HG03521 (cell line): ENCODE measurements around the gene MMS22L.

Experiments used
- ATAC-seq: cut with Tn5 transposase; IDR thresholded peaks from one replicate; pipeline ENCODE4 v1.9.1; 2021; ENCODE audit warnings: mild to moderate bottlenecking, moderate library complexity; ENCODE audit not compliant: unreplicated experiment

MMS22L gene

GRCh38 chr6:97145691-97146090 lies 137.3 kb downstream of the MMS22L start:
- no peak for ATAC-seq

- no peak for ATAC-seq
Measured at GRCh38 chr6:97141756-97142155, 141.3 kb downstream of the MMS22L start.

DNA sequence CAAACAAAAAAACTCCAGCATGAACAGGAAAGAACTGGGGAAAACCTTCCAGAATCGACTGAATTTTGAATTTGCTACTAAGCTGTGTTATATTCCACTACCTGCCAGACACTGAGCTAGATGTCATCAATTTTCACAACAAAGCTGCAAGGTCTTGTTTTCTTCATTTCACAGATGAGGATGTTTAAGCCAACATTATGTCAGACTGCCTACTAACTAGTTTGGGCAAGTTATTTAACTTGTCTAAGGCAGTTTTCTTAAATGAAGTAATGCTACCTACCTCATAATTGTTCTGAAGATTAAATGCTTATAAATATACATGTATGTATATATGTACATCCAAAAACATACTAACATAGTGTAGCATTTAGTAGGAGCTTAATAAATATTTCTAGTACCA lies 144.4 kb downstream of the MMS22L start:
- no peak for ATAC-seq

DNA sequence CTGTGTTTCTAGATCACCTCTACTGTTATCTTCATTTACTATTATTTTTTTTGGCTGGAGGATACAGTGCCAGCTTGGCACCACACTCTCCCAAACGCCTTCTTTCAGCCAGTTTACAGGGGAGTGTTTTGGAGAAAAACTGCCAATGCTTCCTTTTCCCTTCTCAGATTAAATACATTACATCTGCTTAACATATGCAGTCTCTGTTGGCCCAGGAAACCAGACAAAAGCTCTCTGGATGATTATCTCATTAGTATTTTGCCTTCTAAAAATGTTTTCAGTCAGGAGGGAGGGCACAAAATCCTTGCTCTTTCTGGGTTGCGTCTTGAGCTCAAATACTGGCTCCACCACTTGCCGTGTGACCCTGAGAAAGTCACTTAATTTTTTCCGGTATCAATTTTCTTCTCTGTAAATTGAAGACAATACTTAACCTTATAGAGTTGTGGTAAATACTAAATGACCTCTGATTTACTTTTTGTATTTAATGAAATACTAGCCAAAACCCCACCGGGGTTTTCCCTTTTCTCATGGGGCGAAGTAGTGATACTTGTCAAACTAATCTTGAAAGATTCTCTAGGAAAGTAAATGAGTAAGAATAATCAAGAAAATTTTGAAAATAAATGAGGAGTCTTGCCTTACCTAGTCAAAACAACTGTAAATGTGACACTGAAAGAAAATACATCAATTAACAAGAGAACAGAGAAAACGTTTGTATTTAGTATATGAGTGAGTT lies 146.2 kb downstream of the MMS22L start:
- ATAC-seq, result no peak

DNA sequence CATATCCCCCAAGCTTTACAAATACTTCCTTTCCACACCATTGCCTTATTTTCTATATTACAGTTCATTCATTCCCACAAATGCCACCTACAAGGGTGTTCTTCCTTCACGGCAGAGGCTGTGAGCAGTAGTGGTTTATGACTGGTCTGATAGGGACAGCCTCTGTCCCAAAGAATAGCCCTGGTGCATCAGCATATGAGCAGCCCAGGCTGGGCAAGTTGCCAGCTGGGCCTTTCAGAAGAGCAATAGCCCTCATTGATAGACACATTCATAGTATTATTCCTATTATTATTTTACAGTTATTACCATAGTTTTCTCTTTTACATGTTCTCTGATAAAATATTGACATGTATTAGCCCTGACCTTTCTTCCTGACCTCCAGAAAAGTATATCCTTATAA lies 149.9 kb downstream of the MMS22L start:
- ATAC-seq, result no peak

DNA sequence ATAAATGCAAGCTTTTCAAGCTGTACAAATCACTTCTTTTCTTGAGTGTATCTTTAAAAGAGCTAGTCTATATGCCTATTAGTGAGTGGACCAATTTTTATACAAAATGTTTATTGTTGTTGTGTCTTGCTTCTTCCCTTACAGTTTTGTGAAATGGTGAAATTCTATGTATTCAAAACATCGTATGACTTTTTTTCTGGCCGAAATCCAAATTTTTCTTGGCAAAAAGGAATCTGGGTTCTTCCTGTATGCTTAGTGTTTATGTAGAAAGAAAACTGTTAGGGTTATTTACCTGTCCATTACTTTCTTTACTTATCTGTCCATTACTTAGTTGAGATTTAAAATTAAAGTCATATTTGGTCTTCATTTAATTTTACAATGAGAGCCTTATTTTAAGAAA lies 153.9 kb downstream of the MMS22L start:
- ATAC-seq, result no peak

DNA sequence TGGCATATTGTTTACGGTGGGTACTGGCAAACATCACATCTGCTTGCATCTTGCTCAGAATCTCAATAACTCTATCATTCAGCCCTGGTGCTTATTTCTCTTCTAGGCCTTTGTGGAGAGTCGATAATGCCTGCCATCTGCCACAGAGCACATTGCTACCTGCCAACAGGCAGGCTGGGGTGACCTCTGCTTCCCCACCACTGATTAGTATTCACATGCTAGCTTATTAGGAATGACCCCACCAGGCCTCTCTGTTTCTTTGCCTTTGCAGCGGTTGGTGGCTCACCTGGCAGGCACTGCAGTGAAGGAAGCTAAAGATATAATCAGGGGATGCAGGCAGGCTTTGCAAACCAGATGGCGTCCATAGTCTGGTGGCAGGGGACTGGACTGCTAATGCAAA lies 154.5 kb downstream of the MMS22L start:
- no peak for ATAC-seq

- no peak for ATAC-seq
Measured at GRCh38 chr6:97123652-97124051, 159.4 kb downstream of the MMS22L start.

DNA sequence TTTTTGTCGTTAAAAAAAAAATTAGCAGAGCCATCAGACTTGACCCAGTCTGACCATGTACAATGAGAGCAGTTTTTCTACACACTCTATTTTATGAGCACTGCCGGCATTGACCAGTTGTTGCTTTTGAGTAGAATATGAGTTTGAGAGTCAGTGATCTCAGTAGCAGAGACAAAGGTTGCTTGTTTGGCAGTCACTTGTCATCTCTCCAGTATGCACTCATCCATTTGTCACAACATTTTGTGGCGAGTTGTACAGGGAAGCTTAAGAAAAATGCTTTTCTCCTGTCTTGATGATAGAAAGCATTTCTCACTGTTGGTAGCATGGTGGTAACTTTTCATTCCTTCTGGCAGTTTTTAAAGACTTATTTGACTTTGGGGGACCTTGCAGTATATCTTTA lies 159.9 kb downstream of the MMS22L start:
- no peak for ATAC-seq

- no peak for ATAC-seq
Measured at GRCh38 chr6:97120511-97120910, 162.5 kb downstream of the MMS22L start.

DNA sequence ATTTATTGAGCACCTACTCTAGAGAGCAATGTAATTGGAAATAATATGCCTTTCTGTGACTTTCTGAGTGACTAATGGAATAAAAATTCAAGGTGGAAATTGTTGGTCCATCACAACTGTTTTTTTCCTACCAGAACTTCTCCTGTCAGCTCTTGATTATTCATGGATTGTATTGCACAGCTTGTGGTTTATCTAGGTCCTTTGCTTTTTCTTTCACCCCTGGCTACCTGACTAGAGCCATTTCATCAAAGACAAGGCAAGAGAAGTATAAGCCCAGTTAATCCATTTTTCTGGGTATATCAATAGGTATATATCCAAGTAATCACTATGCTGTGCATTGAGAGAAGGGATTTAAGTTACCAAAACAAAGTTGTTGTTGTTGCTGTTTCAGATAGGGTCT lies 168.4 kb downstream of the MMS22L start:
- no peak for ATAC-seq

DNA sequence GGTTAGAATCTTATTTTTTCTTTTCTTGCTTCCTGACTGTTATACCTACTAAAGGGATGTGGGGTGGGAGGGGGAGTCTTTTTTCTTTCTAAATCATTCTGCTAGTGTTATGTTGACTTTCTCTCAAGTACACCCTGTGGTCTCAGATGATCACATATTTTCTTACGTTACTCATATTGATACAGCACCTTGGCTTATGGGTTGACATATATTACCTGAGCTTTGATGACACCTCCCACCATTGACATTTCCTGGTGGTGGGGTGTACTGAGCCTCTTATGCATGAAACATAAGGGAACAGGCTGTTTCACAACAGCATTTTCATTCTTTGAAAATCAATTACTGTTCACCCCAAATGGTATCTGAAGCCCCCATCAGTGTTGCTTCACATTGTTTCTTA lies 169.8 kb downstream of the MMS22L start:
- ATAC-seq, result no peak

GRCh38 chr6:97111243-97111642 lies 171.8 kb downstream of the MMS22L start:
- ATAC-seq, result no peak

- ATAC-seq, result no peak
Measured at GRCh38 chr6:97110626-97111025, 172.4 kb downstream of the MMS22L start.

GRCh38 chr6:97110149-97110548 lies 172.9 kb downstream of the MMS22L start:
- ATAC-seq, result no peak

GRCh38 chr6:97109444-97109843 lies 173.6 kb downstream of the MMS22L start:
- ATAC-seq, result no peak

GRCh38 chr6:97102145-97102790 lies 180.7 kb downstream of the MMS22L start:
- ATAC-seq, result no peak

GRCh38 chr6:97100696-97101095 lies 182.3 kb downstream of the MMS22L start:
- ATAC-seq, result no peak

DNA sequence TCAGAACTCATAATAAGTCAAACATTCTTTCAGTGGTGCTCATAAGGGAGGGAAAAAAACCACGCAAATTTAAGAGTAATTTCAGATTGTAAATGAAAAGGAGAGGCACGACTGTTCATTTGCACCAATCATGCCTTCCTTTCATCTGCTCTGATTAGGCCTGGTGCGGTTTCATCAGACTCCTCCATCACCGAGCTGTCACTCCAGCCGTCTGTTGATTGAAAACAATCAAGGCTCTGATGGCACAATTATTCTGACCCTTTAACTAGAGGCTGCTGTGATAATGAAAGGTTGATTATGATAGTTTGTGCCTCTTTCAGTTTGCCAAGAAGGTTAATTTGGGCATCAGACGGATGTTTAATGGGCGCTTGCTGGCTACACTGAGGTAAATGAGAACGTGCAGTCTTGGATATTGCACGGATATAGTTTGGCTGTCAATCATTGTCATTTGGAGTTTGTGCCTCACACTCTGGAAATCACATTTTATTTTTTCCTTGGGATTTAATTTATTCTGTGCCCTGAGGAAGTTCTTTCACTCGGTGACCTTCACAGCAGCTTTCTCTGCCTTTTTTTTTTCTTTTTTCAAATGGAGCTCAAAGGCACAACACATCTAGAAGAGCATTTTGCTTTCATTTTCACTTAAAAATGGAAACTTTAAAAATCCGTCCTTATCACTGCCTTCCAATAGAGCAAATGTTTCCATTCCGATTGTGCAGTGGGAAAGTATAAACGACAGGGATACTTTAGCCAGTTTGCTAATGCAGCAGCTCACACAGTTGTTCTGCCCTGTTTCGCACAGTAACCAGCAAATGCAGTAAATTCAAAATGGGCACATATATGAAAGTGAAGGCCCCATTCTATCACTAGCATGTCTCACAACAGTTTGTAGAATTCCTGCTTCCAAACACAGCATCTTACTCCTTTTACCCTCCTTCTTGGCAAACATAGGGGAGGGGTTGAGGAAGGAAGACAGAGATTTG lies 185.7 kb downstream of the MMS22L start:
- no peak for ATAC-seq

GRCh38 chr6:97095311-97095850 lies 187.6 kb downstream of the MMS22L start:
- no peak for ATAC-seq

GRCh38 chr6:97094376-97094775 lies 188.6 kb downstream of the MMS22L start:
- no peak for ATAC-seq
